Dendritic cell treated with granulocyte-macrophage colony-stimulating factor and Interleukin-4, amounts not matched to agents 40 ng/mL and 50 ng/mL, for 4 days (primary cell): Measurements from ENCODE around the gene SGCB.

Experiments
- H3K27ac Mint-ChIP-seq: one replicate; pipeline ENCODE4 v1.8.0; 2022; ENCODE audit warnings: mild to moderate bottlenecking, mixed read lengths
- H3K27me3 Mint-ChIP-seq: one replicate; pipeline ENCODE4 v1.8.0; 2022; ENCODE audit warnings: mild to moderate bottlenecking, mixed read lengths
- H3K36me3 Mint-ChIP-seq: one replicate; pipeline ENCODE4 v1.8.0; 2022; ENCODE audit warnings: low read depth, mixed read lengths
- H3K4me1 Mint-ChIP-seq: one replicate; pipeline ENCODE4 v1.8.0; 2022; ENCODE audit warnings: low read depth, mixed read lengths
- H3K4me3 Mint-ChIP-seq: one replicate; pipeline ENCODE4 v1.8.0; 2022; ENCODE audit warnings: mild to moderate bottlenecking, moderate library complexity, mixed read lengths
- H3K9me3 Mint-ChIP-seq: one replicate; pipeline ENCODE4 v1.8.0; 2022; ENCODE audit warnings: mixed read lengths
- intact Hi-C: fragments of 100-400 bp; cut with micrococcal nuclease; formaldehyde crosslinking; loops from one replicate; pipeline ENCODE4 v1.15.0; 2022

Gene SGCB

DNA sequence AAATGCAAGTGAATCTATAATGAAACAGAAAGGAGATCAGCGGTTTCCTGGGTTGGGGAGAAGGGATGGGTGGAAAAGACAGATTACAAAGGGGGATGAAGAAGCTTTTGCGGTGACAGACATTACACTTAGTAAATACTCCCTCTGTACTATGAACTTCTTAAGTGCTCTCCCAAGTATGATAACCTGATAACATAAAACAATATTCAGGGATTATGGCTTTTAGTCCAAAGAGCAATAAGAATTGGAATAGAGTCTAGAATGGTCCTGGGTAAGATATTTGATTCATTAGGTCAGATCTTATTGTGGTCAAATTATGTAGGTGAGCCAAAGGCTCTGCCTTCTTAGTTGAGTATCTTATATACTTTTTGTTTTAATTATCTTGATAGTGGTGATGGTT is 27.1 kb downstream of the SGCB start:
- no peaks in the 10 kb centered on the region for H3K9me3 Mint-ChIP-seq

GRCh38 chr4:52006887-52007286 is 31.2 kb downstream of the SGCB start:
- no peaks in the 10 kb centered on the region for H3K9me3 Mint-ChIP-seq
- intact Hi-C loops: no loop called here

More for the DNA sequence above, 27.1 kb downstream of the SGCB start:
- Mint-ChIP-seq H3K36me3 (no peaks in the 10 kb centered on the region), H3K27me3 (no peaks in the 10 kb centered on the region), H3K4me1 (peaks cover 9% of the 10 kb centered on the region), H3K4me3 (no peak overlapping the region), H3K27ac (no peak overlapping the region)
- intact Hi-C loops: no loop called here

GRCh38 chr4:52005604-52006273 is 32.4 kb downstream of the SGCB start:
- Mint-ChIP-seq H3K27ac (no peak overlapping the region), H3K4me3 (no peak overlapping the region), H3K9me3 (no peaks in the 10 kb centered on the region), H3K27me3 (no peaks in the 10 kb centered on the region), H3K36me3 (no peaks in the 10 kb centered on the region), H3K4me1 (no peaks in the 10 kb centered on the region)
- intact Hi-C loops: no loop called here

More at GRCh38 chr4:52006887-52007286, 31.2 kb downstream of the SGCB start:
- Mint-ChIP-seq H3K4me1 (no peaks in the 10 kb centered on the region), H3K4me3 (no peak overlapping the region), H3K27ac (no peak overlapping the region), H3K36me3 (no peaks in the 10 kb centered on the region), H3K27me3 (no peaks in the 10 kb centered on the region)

- intact Hi-C loops: no loop called here
- no peak overlapping the region for H3K4me3 Mint-ChIP-seq
- no peaks in the 10 kb centered on the region for H3K9me3 Mint-ChIP-seq
- no peak overlapping the region for H3K27ac Mint-ChIP-seq
- no peaks in the 10 kb centered on the region for H3K27me3 Mint-ChIP-seq
- no peaks in the 10 kb centered on the region for H3K36me3 Mint-ChIP-seq
- no peaks in the 10 kb centered on the region for H3K4me1 Mint-ChIP-seq
Measured at GRCh38 chr4:52004414-52004813, 33.7 kb downstream of the SGCB start.

GRCh38 chr4:52001616-52002015 is 36.5 kb downstream of the SGCB start:
- intact Hi-C loops: no loop called here
- no peaks in the 10 kb centered on the region for H3K4me1 Mint-ChIP-seq

GRCh38 chr4:51999250-51999649 is 38.8 kb downstream of the SGCB start:
- Mint-ChIP-seq H3K4me1 (no peaks in the 10 kb centered on the region), H3K4me3 (no peak overlapping the region), H3K27me3 (no peaks in the 10 kb centered on the region), H3K27ac (no peak overlapping the region), H3K36me3 (no peaks in the 10 kb centered on the region), H3K9me3 (no peaks in the 10 kb centered on the region)
- intact Hi-C loops: no loop called here

More at GRCh38 chr4:52001616-52002015, 36.5 kb downstream of the SGCB start:
- Mint-ChIP-seq H3K4me3 (no peak overlapping the region), H3K9me3 (no peaks in the 10 kb centered on the region), H3K27ac (no peak overlapping the region), H3K27me3 (no peaks in the 10 kb centered on the region), H3K36me3 (no peaks in the 10 kb centered on the region)

GRCh38 chr4:51998837-51999236 is 39.3 kb downstream of the SGCB start:
- H3K4me1 Mint-ChIP-seq: no peaks in the 10 kb centered on the region
- H3K4me3 Mint-ChIP-seq: no peak overlapping the region
- H3K27me3 Mint-ChIP-seq: no peaks in the 10 kb centered on the region
- H3K36me3 Mint-ChIP-seq: no peaks in the 10 kb centered on the region
- intact Hi-C loops: no loop called here
- no peaks in the 10 kb centered on the region for H3K9me3 Mint-ChIP-seq
- no peak overlapping the region for H3K27ac Mint-ChIP-seq

- Mint-ChIP-seq H3K9me3 (no peaks in the 10 kb centered on the region), H3K36me3 (no peaks in the 10 kb centered on the region), H3K27ac (no peak overlapping the region), H3K4me1 (no peaks in the 10 kb centered on the region), H3K4me3 (no peak overlapping the region), H3K27me3 (no peaks in the 10 kb centered on the region)
- intact Hi-C loops: no loop called here
Measured at GRCh38 chr4:51997647-51998046, 40.5 kb downstream of the SGCB start.

DNA sequence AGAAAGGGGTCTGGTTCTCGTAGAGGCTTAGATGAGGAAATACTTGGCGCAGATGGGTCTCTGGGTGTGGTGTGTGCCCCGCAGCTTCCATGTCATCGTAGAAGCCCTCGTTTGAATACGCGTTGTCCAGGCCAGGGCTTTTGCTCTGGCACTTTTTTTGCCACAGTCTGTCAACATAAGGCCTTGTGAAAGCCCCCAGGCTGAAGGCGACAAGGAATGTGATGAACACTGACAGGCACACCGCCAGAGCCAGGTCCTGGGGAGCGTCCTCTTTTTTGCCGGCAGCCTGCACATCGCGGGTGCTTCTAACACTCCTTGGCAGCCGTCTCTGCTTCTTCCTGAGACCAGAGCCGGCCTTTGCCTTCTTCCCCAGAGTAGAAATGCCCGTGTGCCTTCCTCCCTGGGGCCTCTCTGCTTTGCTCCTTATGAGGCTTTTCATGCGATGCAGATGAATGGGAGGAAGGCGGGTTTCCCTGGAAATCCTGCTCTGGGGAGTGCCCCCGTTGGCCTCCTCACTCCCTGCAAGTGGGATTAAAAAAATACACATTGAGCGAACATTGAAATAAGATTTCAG is 42.4 kb downstream of the SGCB start:
- intact Hi-C loops: no loop called here
- peaks cover 10% of the 10 kb centered on the region for H3K9me3 Mint-ChIP-seq
- no peaks in the 10 kb centered on the region for H3K36me3 Mint-ChIP-seq
- no peak overlapping the region for H3K27ac Mint-ChIP-seq
- H3K4me1 Mint-ChIP-seq: no peaks in the 10 kb centered on the region
- H3K27me3 Mint-ChIP-seq: no peaks in the 10 kb centered on the region
- no peak overlapping the region for H3K4me3 Mint-ChIP-seq
